HG02642 (cell line): Measurements from ENCODE around the gene SORBS1.

ENCODE experiments used
- ATAC-seq: cut with Tn5 transposase; IDR thresholded peaks from one replicate; pipeline ENCODE4 v1.9.1; 2021; ENCODE audit warnings: mild to moderate bottlenecking; ENCODE audit not compliant: unreplicated experiment, poor library complexity

The SORBS1 gene

GRCh38 chr10:95499482-95499989 is 61.6 kb downstream of the SORBS1 start:
- no peak for ATAC-seq

- ATAC-seq, result no peak
Observed at GRCh38 chr10:95496951-95497350, 64.2 kb downstream of the SORBS1 start.

- no peak for ATAC-seq
Observed at GRCh38 chr10:95496246-95496911, 64.8 kb downstream of the SORBS1 start.

GRCh38 chr10:95493862-95494261 is 67.3 kb downstream of the SORBS1 start:
- ATAC-seq, result no peak

- no peak for ATAC-seq
Observed at GRCh38 chr10:95487994-95488393, 73.2 kb downstream of the SORBS1 start.

- ATAC-seq, result no peak
Observed at GRCh38 chr10:95485056-95485844, 75.9 kb downstream of the SORBS1 start.

GRCh38 chr10:95482501-95483233 is 78.5 kb downstream of the SORBS1 start:
- ATAC-seq, result no peak

GRCh38 chr10:95480901-95481491 is 80.2 kb downstream of the SORBS1 start:
- ATAC-seq, result no peak

GRCh38 chr10:95480102-95480900 is 80.9 kb downstream of the SORBS1 start:
- no peak for ATAC-seq

- no peak for ATAC-seq
Observed at GRCh38 chr10:95478935-95479334, 82.2 kb downstream of the SORBS1 start.

GRCh38 chr10:95478185-95478584 is 83.0 kb downstream of the SORBS1 start:
- ATAC-seq, result no peak

GRCh38 chr10:95477175-95477520 is 84.0 kb downstream of the SORBS1 start:
- no peak for ATAC-seq

GRCh38 chr10:95476469-95477174 is 84.5 kb downstream of the SORBS1 start:
- no peak for ATAC-seq

GRCh38 chr10:95475827-95476468 is 85.2 kb downstream of the SORBS1 start:
- ATAC-seq, result no peak

GRCh38 chr10:95475003-95475383 is 86.2 kb downstream of the SORBS1 start:
- ATAC-seq, result no peak

- ATAC-seq, result no peak
Observed at GRCh38 chr10:95474228-95475002, 86.8 kb downstream of the SORBS1 start.

- no peak for ATAC-seq
Observed at GRCh38 chr10:95472304-95473088, 88.7 kb downstream of the SORBS1 start.
